MCF 10A (cell line): ENCODE data around the gene SERPINA12. TPM values are rescaled to one million over a fixed set of nuclear protein-coding genes. Genes with fewer than 3 reads are reported as not detected.

Experiments used
- BruUV-seq: library from RNA; stranded (reverse); fragments of 400-500 nt; replicated peaks from 2 replicates; lab custom pipeline; 2021; lab: Mats Ljungman, UMichigan
- CTCF ChIA-PET: fragments of 300-600 bp; sonication (Branson Sonifier 250); formaldehyde crosslinking; extraction: SDS; loops from one replicate; lab custom pipeline; 2021; ENCODE audit warnings: antibody characterized with exemption, inconsistent platforms; lab: Yijun Ruan, JAX
- POLR2A ChIA-PET: fragments of 300-600, 350-650 bp; sonication (Branson Sonifier 250); formaldehyde crosslinking; extraction: SDS; loops from one replicate; lab custom pipeline; 2020; ENCODE audit warnings: antibody characterized with exemption, inconsistent platforms; lab: Yijun Ruan, JAX
- DNase-seq: peaks from one replicate; pipeline ENCODE4 v3.0.0-alpha.2; 2018; ENCODE audit not compliant: unreplicated experiment
- H3K27ac Mint-ChIP-seq: one replicate; pipeline ENCODE4 v1.8.0; 2022; ENCODE audit warnings: mild to moderate bottlenecking, low read depth, mixed read lengths; ENCODE audit not compliant: unreplicated experiment
- H3K27me3 Mint-ChIP-seq: one replicate; pipeline ENCODE4 v1.8.0; 2022; ENCODE audit warnings: mixed read lengths; ENCODE audit not compliant: insufficient read depth, unreplicated experiment
- H3K36me3 Mint-ChIP-seq: one replicate; pipeline ENCODE4 v1.8.0; 2022; ENCODE audit warnings: mild to moderate bottlenecking, moderate library complexity, mixed read lengths; ENCODE audit not compliant: insufficient read depth, unreplicated experiment
- H3K4me1 Mint-ChIP-seq: one replicate; pipeline ENCODE4 v1.8.0; 2022; ENCODE audit warnings: mixed read lengths; ENCODE audit not compliant: insufficient read depth, unreplicated experiment
- H3K4me3 Mint-ChIP-seq: one replicate; pipeline ENCODE4 v1.8.0; 2022; ENCODE audit warnings: mild to moderate bottlenecking, moderate library complexity, mixed read lengths; ENCODE audit not compliant: unreplicated experiment
- H3K9me3 Mint-ChIP-seq: one replicate; pipeline ENCODE4 v1.8.0; 2022; ENCODE audit warnings: mixed read lengths; ENCODE audit not compliant: unreplicated experiment
- intact Hi-C: fragments of 100-400 bp; cut with micrococcal nuclease; formaldehyde crosslinking; loops from 2 replicates; pipeline ENCODE4 v1.14.1; 2022
- total RNA-seq: library from RNA; stranded (reverse); gene quantifications from 2 replicates; pipeline ENCODE4 v1.2.3, GENCODE V29; 2022
- TF ChIP-seq, protein P1 (sequence below): fragments of 200-600 bp; IDR thresholded peaks from one replicate; pipeline ENCODE4 v1.8.0; 2022; ENCODE audit warnings: antibody characterized with exemption, mild to moderate bottlenecking; ENCODE audit not compliant: unreplicated experiment

Gene SERPINA12
- total RNA-seq, 1 experiment from 2014 or later = not detected

DNA sequence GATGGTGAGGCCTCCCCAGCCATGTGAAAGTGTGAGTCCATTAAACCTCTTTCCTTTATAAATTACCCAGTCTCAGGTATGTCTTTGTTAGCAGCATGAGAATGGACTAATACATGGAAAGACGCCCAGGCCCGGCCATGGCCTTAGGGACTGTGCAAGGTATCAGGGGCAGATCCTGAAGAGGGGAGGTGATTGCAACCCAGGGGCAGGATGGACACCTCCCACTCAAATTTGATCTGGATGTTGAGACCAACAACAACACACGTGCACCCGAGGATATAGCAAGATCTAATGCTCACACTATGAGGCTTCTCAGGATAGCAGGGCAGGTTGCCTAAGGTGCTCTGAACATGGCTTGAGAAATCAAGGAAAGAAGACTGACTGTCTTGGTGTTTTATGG is 38.5 kb upstream of the SERPINA12 start:
- BruUV-seq = no TSS peak
- Mint-ChIP-seq H3K4me1 (no peaks in the 10 kb centered on the region), H3K4me3 (no peak overlapping the region), H3K27me3 (no peaks in the 10 kb centered on the region), H3K9me3 (no peaks in the 10 kb centered on the region), H3K36me3 (no peaks in the 10 kb centered on the region), H3K27ac (no peak overlapping the region)
- ChIA-PET CTCF (interaction anchor here (0.6 to 4.1 kb wide), 6 partner anchors 25 to 114 kb away, joined by 3 to 31 read pairs (median 14); partner anchors contain the start of gene SERPINA9), POLR2A (no interaction called here)
- TF ChIP-seq, protein P1, sequence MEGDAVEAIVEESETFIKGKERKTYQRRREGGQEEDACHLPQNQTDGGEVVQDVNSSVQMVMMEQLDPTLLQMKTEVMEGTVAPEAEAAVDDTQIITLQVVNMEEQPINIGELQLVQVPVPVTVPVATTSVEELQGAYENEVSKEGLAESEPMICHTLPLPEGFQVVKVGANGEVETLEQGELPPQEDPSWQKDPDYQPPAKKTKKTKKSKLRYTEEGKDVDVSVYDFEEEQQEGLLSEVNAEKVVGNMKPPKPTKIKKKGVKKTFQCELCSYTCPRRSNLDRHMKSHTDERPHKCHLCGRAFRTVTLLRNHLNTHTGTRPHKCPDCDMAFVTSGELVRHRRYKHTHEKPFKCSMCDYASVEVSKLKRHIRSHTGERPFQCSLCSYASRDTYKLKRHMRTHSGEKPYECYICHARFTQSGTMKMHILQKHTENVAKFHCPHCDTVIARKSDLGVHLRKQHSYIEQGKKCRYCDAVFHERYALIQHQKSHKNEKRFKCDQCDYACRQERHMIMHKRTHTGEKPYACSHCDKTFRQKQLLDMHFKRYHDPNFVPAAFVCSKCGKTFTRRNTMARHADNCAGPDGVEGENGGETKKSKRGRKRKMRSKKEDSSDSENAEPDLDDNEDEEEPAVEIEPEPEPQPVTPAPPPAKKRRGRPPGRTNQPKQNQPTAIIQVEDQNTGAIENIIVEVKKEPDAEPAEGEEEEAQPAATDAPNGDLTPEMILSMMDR = no peak
- intact Hi-C loops = no loop called here
- DNase-seq = no peak

DNA sequence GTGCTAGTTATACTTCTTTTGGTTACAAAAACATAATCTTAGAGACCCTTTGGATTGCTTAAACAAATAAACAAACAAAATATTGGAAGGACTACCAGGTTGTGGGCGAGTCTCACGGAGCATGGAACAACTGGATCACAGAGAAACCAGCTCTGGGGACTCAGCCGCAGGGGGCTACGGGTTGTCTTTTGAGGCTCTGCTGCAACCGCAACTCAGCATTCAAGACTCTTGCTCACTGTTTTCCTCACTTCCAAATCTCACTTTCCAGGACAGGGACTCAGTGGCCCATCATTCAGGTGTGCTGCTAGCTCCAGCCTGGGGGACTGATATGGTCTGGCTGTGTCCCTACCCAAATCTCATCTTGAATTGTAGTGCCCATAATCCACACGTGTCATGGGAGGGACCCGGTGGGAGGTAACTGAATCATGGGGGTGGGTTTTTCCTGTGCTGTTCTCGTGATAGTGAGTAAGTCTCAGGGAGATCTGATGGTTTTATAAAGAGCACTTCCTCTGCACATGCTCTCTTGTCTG is 37.9 kb upstream of the SERPINA12 start:
- Mint-ChIP-seq H3K4me1 (peaks cover 3% of the 10 kb centered on the region), H3K9me3 (no peaks in the 10 kb centered on the region), H3K36me3 (no peaks in the 10 kb centered on the region), H3K4me3 (no peak overlapping the region), H3K27ac (no peak overlapping the region), H3K27me3 (no peaks in the 10 kb centered on the region)
- intact Hi-C loops = no loop called here
- no TSS peak for BruUV-seq
- POLR2A ChIA-PET = no interaction called here
- TF ChIP-seq, protein P1 = no peak
- CTCF ChIA-PET = interaction anchor here (0.6 to 4.1 kb wide), 6 partner anchors 15 to 114 kb away, joined by 3 to 31 read pairs (median 3); partner anchors contain the start of gene SERPINA9
- DNase-seq = no peak

DNA sequence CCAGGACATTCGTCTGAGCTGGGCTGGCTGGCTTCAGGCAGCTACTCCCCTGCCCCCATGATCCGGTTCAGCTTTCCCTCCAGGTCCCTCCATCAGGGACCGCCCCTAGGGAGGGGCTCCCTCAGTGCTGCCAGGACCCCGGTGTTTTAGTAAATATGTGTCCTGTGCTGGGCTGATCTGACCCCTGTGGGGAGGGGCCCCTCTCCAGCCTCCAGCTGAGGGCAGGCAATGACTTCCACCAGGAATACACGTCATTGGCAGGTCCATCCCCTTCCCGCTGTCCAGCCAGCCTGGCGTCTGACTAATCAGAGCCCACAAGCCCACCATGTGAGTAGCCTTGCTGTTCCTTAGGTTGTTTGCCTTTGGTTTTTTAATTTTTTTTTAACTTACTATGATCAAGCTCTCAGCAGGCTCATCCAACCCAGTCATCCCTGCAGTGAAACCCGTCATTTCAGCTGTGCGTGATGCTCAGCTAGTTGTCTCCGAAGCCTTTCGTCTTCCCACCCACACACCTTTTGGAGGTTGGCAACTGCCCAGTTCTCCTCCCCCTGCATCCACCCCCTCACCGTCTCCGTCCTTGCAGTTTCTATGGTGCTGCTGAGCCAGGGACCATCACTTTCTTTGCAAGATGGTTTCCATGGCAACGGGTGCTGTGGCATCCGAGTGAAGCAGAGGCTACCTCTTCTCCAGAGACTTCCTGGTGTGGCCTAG is 36.0 kb upstream of the SERPINA12 start:
- Mint-ChIP-seq H3K36me3 (no peaks in the 10 kb centered on the region), H3K4me3 (no peak overlapping the region), H3K27me3 (no peaks in the 10 kb centered on the region), H3K4me1 (peaks cover 9% of the 10 kb centered on the region), H3K27ac (no peak overlapping the region), H3K9me3 (no peaks in the 10 kb centered on the region)
- POLR2A ChIA-PET = interaction anchor here (0.6 kb wide), 1 partner anchor 67 kb away, joined by 4 read pairs; the partner anchor contains the start of gene SERPINA3
- BruUV-seq = no TSS peak
- TF ChIP-seq, protein P1 = no peak
- CTCF ChIA-PET = interaction anchor here (0.6 to 1.3 kb wide), 3 partner anchors 12 to 111 kb away, joined by 3 read pairs; no protein-coding TSS in a partner anchor
- intact Hi-C loops = no loop called here
- no peak for DNase-seq

- Mint-ChIP-seq H3K27ac (no peak overlapping the region), H3K4me1 (peaks cover 9% of the 10 kb centered on the region), H3K27me3 (no peaks in the 10 kb centered on the region), H3K9me3 (no peaks in the 10 kb centered on the region), H3K36me3 (no peaks in the 10 kb centered on the region), H3K4me3 (no peak overlapping the region)
- TF ChIP-seq, protein P1 = no peak
- ChIA-PET CTCF (interaction anchor here (0.6 to 1.3 kb wide), 4 partner anchors 11 to 479 kb away, joined by 3 read pairs; no protein-coding TSS in a partner anchor), POLR2A (interaction anchor here (0.6 kb wide), 1 partner anchor 55 kb away, joined by 3 read pairs; no protein-coding TSS in a partner anchor)
- DNase-seq = no peak
- BruUV-seq = no TSS peak
- intact Hi-C loops = no loop called here
These were observed 35.5 kb upstream of the SERPINA12 start for GRCh38 chr14:94544726-94545125.
